Ishikawa (cell line): ENCODE results near the gene SETD1A.

ENCODE experiments used
- CEBPB ChIP-seq: IDR thresholded peaks from 2 replicates; pipeline ENCODE4 v1.6.1; 2012
- CREB1 ChIP-seq: IDR thresholded peaks from 2 replicates; pipeline ENCODE4 v1.6.1; 2012; ENCODE audit warnings: low read depth
- EGR1 ChIP-seq: IDR thresholded peaks from 2 replicates; pipeline ENCODE4 v1.6.1; 2012
- EP300 ChIP-seq: IDR thresholded peaks from 2 replicates; pipeline ENCODE4 v1.6.1; 2012; ENCODE audit warnings: borderline replicate concordance
- FOXM1 ChIP-seq: IDR thresholded peaks from 2 replicates; pipeline ENCODE4 v1.6.1; 2012; ENCODE audit warnings: low read depth, borderline replicate concordance
- NFIC ChIP-seq: IDR thresholded peaks from 2 replicates; pipeline ENCODE4 v1.6.1; 2012
- RAD21 ChIP-seq: IDR thresholded peaks from 2 replicates; pipeline ENCODE4 v1.6.1; 2012; ENCODE audit warnings: low read depth
- TAF1 ChIP-seq: IDR thresholded peaks from 2 replicates; pipeline ENCODE4 v1.6.1; 2012; ENCODE audit warnings: low read depth, mild to moderate bottlenecking
- TCF12 ChIP-seq: IDR thresholded peaks from 2 replicates; pipeline ENCODE4 v1.6.1; 2012; ENCODE audit warnings: low read depth
- TEAD4 ChIP-seq: IDR thresholded peaks from 2 replicates; pipeline ENCODE4 v1.6.1; 2012
- YY1 ChIP-seq: IDR thresholded peaks from 2 replicates; pipeline ENCODE4 v1.6.1; 2012; ENCODE audit warnings: low read depth
- ZBTB7A ChIP-seq: IDR thresholded peaks from 2 replicates; pipeline ENCODE4 v1.6.1; 2012; ENCODE audit warnings: low read depth
- TF ChIP-seq, protein P1 (sequence below): IDR thresholded peaks from 2 replicates; pipeline ENCODE4 v1.6.1; 2012
- TF ChIP-seq, protein P2 (sequence below): IDR thresholded peaks from 2 replicates; pipeline ENCODE4 v1.6.1; 2012; ENCODE audit warnings: low read depth, mild to moderate bottlenecking
- TF ChIP-seq, protein P3 (sequence below): IDR thresholded peaks from 2 replicates; pipeline ENCODE4 v1.6.1; 2012

Gene SETD1A

DNA sequence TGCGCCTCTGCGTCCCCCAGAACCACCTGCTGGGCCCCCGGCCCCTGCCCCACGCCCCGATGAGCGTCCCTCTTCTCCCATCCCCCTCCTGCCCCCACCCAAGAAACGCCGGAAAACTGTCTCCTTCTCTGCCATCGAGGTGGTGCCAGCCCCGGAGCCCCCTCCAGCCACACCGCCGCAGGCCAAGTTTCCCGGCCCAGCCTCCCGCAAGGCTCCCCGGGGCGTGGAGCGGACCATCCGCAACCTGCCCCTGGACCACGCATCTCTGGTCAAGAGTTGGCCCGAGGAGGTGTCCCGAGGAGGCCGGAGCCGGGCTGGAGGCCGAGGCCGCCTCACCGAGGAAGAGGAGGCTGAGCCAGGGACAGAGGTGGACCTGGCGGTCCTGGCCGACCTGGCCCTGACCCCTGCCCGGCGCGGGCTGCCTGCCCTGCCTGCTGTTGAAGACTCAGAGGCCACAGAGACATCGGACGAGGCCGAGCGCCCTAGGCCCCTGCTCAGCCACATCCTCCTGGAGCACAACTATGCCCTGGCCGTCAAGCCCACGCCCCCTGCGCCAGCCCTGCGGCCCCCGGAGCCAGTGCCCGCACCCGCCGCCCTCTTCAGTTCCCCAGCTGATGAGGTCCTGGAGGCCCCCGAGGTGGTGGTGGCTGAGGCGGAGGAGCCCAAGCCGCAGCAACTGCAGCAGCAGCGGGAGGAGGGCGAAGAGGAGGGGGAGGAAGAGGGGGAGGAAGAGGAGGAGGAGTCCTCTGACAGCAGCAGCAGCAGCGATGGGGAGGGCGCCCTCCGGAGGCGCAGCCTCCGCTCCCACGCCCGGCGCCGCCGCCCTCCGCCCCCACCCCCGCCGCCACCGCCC is 21.8 kb downstream of the SETD1A start:
- TF ChIP-seq, protein P1, sequence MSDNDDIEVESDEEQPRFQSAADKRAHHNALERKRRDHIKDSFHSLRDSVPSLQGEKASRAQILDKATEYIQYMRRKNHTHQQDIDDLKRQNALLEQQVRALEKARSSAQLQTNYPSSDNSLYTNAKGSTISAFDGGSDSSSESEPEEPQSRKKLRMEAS = no peak
- TF ChIP-seq EGR1 = no peak
- no peak for TF ChIP-seq TAF1
- TF ChIP-seq, protein P2, sequence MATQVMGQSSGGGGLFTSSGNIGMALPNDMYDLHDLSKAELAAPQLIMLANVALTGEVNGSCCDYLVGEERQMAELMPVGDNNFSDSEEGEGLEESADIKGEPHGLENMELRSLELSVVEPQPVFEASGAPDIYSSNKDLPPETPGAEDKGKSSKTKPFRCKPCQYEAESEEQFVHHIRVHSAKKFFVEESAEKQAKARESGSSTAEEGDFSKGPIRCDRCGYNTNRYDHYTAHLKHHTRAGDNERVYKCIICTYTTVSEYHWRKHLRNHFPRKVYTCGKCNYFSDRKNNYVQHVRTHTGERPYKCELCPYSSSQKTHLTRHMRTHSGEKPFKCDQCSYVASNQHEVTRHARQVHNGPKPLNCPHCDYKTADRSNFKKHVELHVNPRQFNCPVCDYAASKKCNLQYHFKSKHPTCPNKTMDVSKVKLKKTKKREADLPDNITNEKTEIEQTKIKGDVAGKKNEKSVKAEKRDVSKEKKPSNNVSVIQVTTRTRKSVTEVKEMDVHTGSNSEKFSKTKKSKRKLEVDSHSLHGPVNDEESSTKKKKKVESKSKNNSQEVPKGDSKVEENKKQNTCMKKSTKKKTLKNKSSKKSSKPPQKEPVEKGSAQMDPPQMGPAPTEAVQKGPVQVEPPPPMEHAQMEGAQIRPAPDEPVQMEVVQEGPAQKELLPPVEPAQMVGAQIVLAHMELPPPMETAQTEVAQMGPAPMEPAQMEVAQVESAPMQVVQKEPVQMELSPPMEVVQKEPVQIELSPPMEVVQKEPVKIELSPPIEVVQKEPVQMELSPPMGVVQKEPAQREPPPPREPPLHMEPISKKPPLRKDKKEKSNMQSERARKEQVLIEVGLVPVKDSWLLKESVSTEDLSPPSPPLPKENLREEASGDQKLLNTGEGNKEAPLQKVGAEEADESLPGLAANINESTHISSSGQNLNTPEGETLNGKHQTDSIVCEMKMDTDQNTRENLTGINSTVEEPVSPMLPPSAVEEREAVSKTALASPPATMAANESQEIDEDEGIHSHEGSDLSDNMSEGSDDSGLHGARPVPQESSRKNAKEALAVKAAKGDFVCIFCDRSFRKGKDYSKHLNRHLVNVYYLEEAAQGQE = no peak
- TF ChIP-seq RAD21 = no peak
- TF ChIP-seq, protein P3, sequence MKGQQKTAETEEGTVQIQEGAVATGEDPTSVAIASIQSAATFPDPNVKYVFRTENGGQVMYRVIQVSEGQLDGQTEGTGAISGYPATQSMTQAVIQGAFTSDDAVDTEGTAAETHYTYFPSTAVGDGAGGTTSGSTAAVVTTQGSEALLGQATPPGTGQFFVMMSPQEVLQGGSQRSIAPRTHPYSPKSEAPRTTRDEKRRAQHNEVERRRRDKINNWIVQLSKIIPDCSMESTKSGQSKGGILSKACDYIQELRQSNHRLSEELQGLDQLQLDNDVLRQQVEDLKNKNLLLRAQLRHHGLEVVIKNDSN = no peak
- TF ChIP-seq EP300 = no peak
- TF ChIP-seq TEAD4 = no peak
- no peak for TF ChIP-seq ZBTB7A
- TF ChIP-seq TCF12 = no peak

DNA sequence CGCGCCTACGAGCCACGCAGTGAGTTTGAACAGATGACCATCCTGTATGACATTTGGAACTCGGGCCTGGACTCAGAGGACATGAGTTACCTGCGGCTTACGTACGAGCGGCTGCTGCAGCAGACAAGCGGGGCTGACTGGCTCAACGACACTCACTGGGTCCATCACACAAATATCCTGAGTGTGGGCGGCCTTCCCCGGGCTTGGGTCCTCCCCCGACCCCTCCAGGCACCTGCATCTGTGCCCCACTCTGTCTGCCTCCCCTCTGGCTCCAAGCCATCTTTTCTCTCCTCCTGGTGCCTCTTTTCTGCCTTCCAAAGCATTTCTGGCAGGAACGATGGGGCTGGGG is 22.4 kb downstream of the SETD1A start:
- no peak for TF ChIP-seq TAF1

DNA sequence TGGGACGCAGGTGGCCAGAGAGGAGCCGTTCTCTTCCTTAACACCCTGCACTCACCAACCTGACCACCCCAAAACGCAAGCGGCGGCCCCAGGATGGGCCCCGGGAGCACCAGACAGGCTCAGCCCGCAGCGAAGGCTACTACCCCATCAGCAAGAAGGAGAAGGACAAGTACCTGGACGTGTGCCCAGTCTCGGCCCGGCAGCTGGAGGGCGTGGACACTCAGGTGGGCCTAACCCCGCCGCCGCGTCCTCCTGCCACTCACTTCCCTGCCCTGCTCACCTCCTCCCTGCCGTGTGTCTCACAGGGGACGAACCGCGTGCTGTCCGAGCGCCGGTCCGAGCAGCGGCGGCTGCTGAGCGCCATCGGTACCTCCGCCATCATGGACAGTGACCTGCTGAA is 22.9 kb downstream of the SETD1A start:
- TF ChIP-seq CREB1 = no peak
- TF ChIP-seq, protein P1 = no peak
- no peak for TF ChIP-seq RAD21
- no peak for TF ChIP-seq CEBPB
- TF ChIP-seq, protein P3 = no peak
- TF ChIP-seq, protein P2 = no peak
- no peak for TF ChIP-seq EGR1
- no peak for TF ChIP-seq TAF1
- TF ChIP-seq NFIC = no peak
- TF ChIP-seq YY1 = no peak
- TF ChIP-seq TCF12 = no peak
- no peak for TF ChIP-seq ZBTB7A
- TF ChIP-seq TEAD4 = no peak
- TF ChIP-seq FOXM1 = no peak
- no peak for TF ChIP-seq EP300

DNA sequence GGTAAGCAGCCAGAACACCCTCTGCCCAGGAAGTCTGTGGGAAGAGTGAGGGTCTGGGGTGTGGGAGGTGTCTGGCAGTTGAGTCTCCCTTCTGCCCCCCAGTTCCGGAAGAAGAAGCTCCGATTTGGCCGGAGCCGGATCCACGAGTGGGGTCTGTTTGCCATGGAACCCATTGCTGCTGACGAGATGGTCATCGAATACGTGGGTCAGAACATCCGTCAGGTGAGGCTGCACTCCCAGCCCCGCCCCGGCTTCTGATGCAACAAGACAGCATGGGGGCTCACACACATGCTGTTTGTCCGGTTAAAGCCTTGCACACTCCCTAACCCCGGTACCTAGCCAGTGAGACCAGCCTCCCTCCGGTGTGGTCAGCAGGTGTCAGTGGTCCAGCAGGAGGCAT is 23.4 kb downstream of the SETD1A start:
- TF ChIP-seq TCF12 (no peak), NFIC (no peak), CEBPB (no peak), RAD21 (no peak), FOXM1 (no peak), EGR1 (no peak), CREB1 (no peak), YY1 (no peak), TAF1 (no peak), TEAD4 (no peak), EP300 (no peak), ZBTB7A (no peak)
- TF ChIP-seq, protein P1 = no peak
- TF ChIP-seq, protein P2 = no peak
- TF ChIP-seq, protein P3 = no peak
